DOHH2 (cell line): ENCODE measurements around the gene SLC25A23.

ENCODE experiments used
- H3F3A ChIP-seq: fragments of 200-600 bp; sonication (generic), shearing (Covaris generic); 2 replicates; pipeline ENCODE4 v1.6.0; 2016; ENCODE audit warnings: antibody characterized with exemption, mild to moderate bottlenecking; ENCODE audit not compliant: control insufficient read depth, insufficient read depth
- H3K27ac ChIP-seq: fragments of 200-600 bp; sonication (generic); 2 replicates; pipeline ENCODE4 v1.5.1; 2014; ENCODE audit warnings: low read depth, mild to moderate bottlenecking, low read length, moderate library complexity
- H3K27me3 ChIP-seq: fragments of 200-600 bp; sonication (generic); 2 replicates; pipeline ENCODE4 v1.6.1; 2014; ENCODE audit warnings: mild to moderate bottlenecking, low read length, mixed read lengths; ENCODE audit not compliant: control insufficient read depth
- H3K36me3 ChIP-seq: fragments of 200-600 bp; sonication (generic); 2 replicates; pipeline ENCODE4 v1.6.1; 2014; ENCODE audit warnings: mild to moderate bottlenecking, low read length, moderate library complexity, mixed read lengths; ENCODE audit not compliant: control insufficient read depth
- H3K4me1 ChIP-seq: fragments of 200-600 bp; sonication (generic); 2 replicates; pipeline ENCODE4 v1.6.1; 2014; ENCODE audit warnings: mild to moderate bottlenecking, low read length, mixed read lengths; ENCODE audit not compliant: control insufficient read depth
- H3K4me2 ChIP-seq: fragments of 200-600 bp; sonication (generic); 2 replicates; pipeline ENCODE4 v1.6.0; 2014; ENCODE audit warnings: mild to moderate bottlenecking, low read length, moderate library complexity
- H3K4me3 ChIP-seq: fragments of 200-600 bp; sonication (generic); 2 replicates; pipeline ENCODE4 v1.5.1; 2014; ENCODE audit warnings: mild to moderate bottlenecking, low read length, mixed read lengths
- H3K79me2 ChIP-seq: fragments of 200-600 bp; sonication (generic); 2 replicates; pipeline ENCODE4 v1.6.1; 2014; ENCODE audit warnings: mild to moderate bottlenecking, low read length, mixed read lengths; ENCODE audit not compliant: control insufficient read depth
- H3K9me2 ChIP-seq: fragments of 200-600 bp; sonication (generic); replicated peaks from 2 replicates; pipeline ENCODE4 v1.6.1; 2014; ENCODE audit warnings: mild to moderate bottlenecking, low read length, mixed read lengths; ENCODE audit not compliant: control insufficient read depth
- H3K9me3 ChIP-seq: fragments of 200-600 bp; sonication (generic); 2 replicates; pipeline ENCODE4 v1.6.1; 2014; ENCODE audit warnings: antibody characterized with exemption, low read length, mixed read lengths; ENCODE audit not compliant: control insufficient read depth, insufficient read depth
- H4K20me1 ChIP-seq: fragments of 200-600 bp; sonication (generic); 2 replicates; pipeline ENCODE4 v1.6.0; 2014; ENCODE audit warnings: low read depth, mild to moderate bottlenecking, antibody characterized with exemption, low read length, moderate library complexity; ENCODE audit not compliant: control insufficient read depth, insufficient read depth
- EZH2phosphoT487 ChIP-seq: fragments of 200-600 bp; sonication (generic); IDR thresholded peaks from 2 replicates; pipeline ENCODE4 v1.6.1; 2017; ENCODE audit warnings: borderline replicate concordance, mild to moderate bottlenecking, antibody characterized with exemption, low read length, moderate library complexity, mixed read lengths
- TF ChIP-seq, protein P1 (sequence below): fragments of 200-600 bp; sonication (generic); IDR thresholded peaks from one replicate; pipeline ENCODE4 v1.5.1; 2014; ENCODE audit warnings: antibody characterized with exemption, mild to moderate bottlenecking, low read depth, low read length; ENCODE audit not compliant: poor library complexity, severe bottlenecking

SLC25A23 gene

DNA sequence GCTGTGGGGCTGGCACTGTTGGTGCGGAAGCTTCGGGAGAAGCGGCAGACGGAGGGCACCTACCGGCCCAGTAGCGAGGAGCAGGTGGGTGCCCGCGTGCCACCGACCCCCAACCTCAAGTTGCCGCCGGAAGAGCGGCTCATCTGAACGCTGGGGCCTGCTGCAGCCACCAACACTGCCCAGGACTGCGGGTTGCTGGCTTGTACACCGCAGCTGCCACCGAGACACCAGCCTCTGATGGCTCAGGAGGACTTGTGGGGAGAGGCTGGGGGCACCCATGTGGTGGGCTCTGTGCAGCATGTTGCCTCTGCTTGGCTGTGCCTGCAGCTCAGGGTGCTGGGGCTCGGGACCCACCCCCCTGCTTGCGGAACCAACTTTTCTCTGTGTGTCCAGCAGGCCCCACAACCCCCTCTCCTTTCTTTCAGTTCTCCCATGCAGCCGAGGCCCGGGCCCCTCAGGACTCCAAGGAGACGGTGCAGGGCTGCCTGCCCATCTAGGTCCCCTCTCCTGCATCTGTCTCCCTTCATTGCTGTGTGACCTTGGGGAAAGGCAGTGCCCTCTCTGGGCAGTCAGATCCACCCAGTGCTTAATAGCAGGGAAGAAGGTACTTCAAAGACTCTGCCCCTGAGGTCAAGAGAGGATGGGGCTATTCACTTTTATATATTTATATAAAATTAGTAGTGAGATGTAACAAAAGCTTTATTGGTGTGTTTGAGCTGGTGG is 7.1 kb upstream of the SLC25A23 start:
- H3K79me2 ChIP-seq, result no peaks in the 10 kb centered on the region
- no peaks in the 10 kb centered on the region for H3K27me3 ChIP-seq
- H3K9me3 ChIP-seq, result no peaks in the 10 kb centered on the region
- no peak overlapping the region for H3K4me2 ChIP-seq
- no peaks in the 10 kb centered on the region for H4K20me1 ChIP-seq
- no peaks in the 10 kb centered on the region for H3F3A ChIP-seq
- no peak overlapping the region for H3K27ac ChIP-seq
- H3K36me3 ChIP-seq, result no peaks in the 10 kb centered on the region
- no peaks in the 10 kb centered on the region for H3K4me1 ChIP-seq
- TF ChIP-seq EZH2phosphoT487, result no peak
- TF ChIP-seq, protein P1, sequence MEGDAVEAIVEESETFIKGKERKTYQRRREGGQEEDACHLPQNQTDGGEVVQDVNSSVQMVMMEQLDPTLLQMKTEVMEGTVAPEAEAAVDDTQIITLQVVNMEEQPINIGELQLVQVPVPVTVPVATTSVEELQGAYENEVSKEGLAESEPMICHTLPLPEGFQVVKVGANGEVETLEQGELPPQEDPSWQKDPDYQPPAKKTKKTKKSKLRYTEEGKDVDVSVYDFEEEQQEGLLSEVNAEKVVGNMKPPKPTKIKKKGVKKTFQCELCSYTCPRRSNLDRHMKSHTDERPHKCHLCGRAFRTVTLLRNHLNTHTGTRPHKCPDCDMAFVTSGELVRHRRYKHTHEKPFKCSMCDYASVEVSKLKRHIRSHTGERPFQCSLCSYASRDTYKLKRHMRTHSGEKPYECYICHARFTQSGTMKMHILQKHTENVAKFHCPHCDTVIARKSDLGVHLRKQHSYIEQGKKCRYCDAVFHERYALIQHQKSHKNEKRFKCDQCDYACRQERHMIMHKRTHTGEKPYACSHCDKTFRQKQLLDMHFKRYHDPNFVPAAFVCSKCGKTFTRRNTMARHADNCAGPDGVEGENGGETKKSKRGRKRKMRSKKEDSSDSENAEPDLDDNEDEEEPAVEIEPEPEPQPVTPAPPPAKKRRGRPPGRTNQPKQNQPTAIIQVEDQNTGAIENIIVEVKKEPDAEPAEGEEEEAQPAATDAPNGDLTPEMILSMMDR, result no peak
- H3K9me2 ChIP-seq, result no peaks in the 10 kb centered on the region
- no peak overlapping the region for H3K4me3 ChIP-seq

DNA sequence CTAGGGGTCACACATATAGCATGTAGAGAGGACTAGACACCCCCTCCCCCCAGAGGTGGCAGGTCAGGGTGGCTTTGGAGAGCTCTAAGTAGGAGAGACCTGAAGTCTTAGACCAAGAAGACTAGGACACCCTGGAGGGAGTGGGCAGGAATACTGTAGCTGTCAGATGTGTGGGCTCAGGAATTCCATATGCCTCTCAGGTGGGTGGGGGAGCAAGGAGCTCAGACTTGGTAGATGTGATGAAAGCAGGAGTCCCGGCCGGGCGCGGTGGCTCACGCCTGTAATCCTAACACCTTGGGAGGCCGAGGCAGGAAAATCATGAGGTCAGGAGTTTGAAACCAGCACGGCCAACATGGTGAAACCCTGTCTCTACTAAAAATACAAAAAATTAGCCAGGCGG is 6.1 kb upstream of the SLC25A23 start:
- H3K4me2 ChIP-seq, result no peak overlapping the region
- no peaks in the 10 kb centered on the region for H3K9me2 ChIP-seq
- H3K9me3 ChIP-seq, result no peaks in the 10 kb centered on the region
- TF ChIP-seq, protein P1, result no peak
- TF ChIP-seq EZH2phosphoT487, result no peak
- no peak overlapping the region for H3K4me3 ChIP-seq
- H3F3A ChIP-seq, result no peaks in the 10 kb centered on the region
- no peaks in the 10 kb centered on the region for H3K27me3 ChIP-seq
- no peaks in the 10 kb centered on the region for H3K79me2 ChIP-seq
- H3K4me1 ChIP-seq, result no peaks in the 10 kb centered on the region
- H3K27ac ChIP-seq, result no peak overlapping the region
- H3K36me3 ChIP-seq, result no peaks in the 10 kb centered on the region
- no peaks in the 10 kb centered on the region for H4K20me1 ChIP-seq

DNA sequence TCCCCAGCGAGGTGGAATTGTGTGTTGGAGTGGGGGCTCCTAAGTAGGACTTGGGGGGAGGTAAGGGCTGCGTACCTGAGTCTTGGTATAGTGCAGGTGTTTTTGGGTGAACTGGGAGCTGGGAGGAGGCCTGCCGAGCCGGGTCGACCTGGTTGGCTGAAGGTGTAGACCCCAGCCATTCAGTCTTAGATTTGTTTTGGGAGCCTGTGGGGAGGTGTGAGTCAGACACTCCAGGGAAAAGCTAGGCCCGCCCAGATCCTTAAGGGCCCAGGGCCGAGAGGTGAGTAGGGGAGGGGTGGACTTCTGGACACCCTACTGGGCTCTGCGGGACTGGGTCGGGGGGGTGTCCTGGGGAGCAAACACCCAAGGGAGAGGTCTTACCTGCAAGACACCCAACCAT is 5.4 kb upstream of the SLC25A23 start:
- Histone ChIP-seq H3F3A (no peaks in the 10 kb centered on the region), H3K9me2 (no peaks in the 10 kb centered on the region), H3K9me3 (no peaks in the 10 kb centered on the region), H3K4me3 (no peak overlapping the region), H3K36me3 (no peaks in the 10 kb centered on the region), H3K4me1 (no peaks in the 10 kb centered on the region), H3K27ac (no peak overlapping the region), H3K79me2 (no peaks in the 10 kb centered on the region), H3K27me3 (no peaks in the 10 kb centered on the region), H4K20me1 (no peaks in the 10 kb centered on the region), H3K4me2 (no peak overlapping the region)
- TF ChIP-seq, protein P1, result no peak
- TF ChIP-seq EZH2phosphoT487, result no peak
